PFSK-1 (cell line): ENCODE results near the gene MALAT1.

Source experiments
- FOXP2 ChIP-seq: optimal IDR thresholded peaks from 2 replicates; pipeline ENCODE3; 2011; ENCODE audit warnings: borderline replicate concordance, control low read depth, inconsistent platforms; ENCODE audit not compliant: insufficient read depth; ENCODE audit errors: extremely low read length, extremely low read depth
- POLR2AphosphoS5 ChIP-seq: IDR thresholded peaks from 2 replicates; pipeline ENCODE4 v1.6.1; 2012; ENCODE audit warnings: low read depth, mild to moderate bottlenecking, control low read depth, low read length, moderate library complexity
- SIN3A ChIP-seq: IDR thresholded peaks from 2 replicates; pipeline ENCODE4 v1.6.1; 2012; ENCODE audit warnings: mild to moderate bottlenecking, low read length, moderate library complexity, borderline replicate concordance; ENCODE audit not compliant: insufficient read depth
- TAF1 ChIP-seq: IDR thresholded peaks from 2 replicates; pipeline ENCODE4 v1.6.1; 2012; ENCODE audit warnings: low read length, control low read depth, borderline replicate concordance; ENCODE audit not compliant: insufficient read depth
- TF ChIP-seq, protein P1 (sequence below), 2 experiments: IDR thresholded peaks; 2 replicates each; pipeline versions ENCODE4 v1.6.1 to v1.8.0; 2011 to 2012; ENCODE audit warnings: low read depth in 2 of 2, low read length in 2 of 2, control low read depth in 1 of 2, inconsistent platforms in 1 of 2, mild to moderate bottlenecking in 1 of 2, moderate library complexity in 1 of 2; ENCODE audit not compliant: insufficient read depth in 1 of 2

MALAT1 gene

GRCh38 chr11:65501186-65501471, 2.3 kb downstream of the MALAT1 start:
- TF ChIP-seq FOXP2 (no peak), POLR2AphosphoS5 (0 out of 2 replicates have a peak, but pooled peaks have one; percentile 6)

GRCh38 chr11:65501472-65502273, 2.8 kb downstream of the MALAT1 start:
- TF ChIP-seq POLR2AphosphoS5 (peak; percentile 53; the same call in 1 of the 2 replicates), FOXP2 (no peak), SIN3A (peak; percentile 50; the same call in 1 of the 2 replicates), TAF1 (peak; percentile 1; the same call in 1 of the 2 replicates)
- TF ChIP-seq, protein P1, sequence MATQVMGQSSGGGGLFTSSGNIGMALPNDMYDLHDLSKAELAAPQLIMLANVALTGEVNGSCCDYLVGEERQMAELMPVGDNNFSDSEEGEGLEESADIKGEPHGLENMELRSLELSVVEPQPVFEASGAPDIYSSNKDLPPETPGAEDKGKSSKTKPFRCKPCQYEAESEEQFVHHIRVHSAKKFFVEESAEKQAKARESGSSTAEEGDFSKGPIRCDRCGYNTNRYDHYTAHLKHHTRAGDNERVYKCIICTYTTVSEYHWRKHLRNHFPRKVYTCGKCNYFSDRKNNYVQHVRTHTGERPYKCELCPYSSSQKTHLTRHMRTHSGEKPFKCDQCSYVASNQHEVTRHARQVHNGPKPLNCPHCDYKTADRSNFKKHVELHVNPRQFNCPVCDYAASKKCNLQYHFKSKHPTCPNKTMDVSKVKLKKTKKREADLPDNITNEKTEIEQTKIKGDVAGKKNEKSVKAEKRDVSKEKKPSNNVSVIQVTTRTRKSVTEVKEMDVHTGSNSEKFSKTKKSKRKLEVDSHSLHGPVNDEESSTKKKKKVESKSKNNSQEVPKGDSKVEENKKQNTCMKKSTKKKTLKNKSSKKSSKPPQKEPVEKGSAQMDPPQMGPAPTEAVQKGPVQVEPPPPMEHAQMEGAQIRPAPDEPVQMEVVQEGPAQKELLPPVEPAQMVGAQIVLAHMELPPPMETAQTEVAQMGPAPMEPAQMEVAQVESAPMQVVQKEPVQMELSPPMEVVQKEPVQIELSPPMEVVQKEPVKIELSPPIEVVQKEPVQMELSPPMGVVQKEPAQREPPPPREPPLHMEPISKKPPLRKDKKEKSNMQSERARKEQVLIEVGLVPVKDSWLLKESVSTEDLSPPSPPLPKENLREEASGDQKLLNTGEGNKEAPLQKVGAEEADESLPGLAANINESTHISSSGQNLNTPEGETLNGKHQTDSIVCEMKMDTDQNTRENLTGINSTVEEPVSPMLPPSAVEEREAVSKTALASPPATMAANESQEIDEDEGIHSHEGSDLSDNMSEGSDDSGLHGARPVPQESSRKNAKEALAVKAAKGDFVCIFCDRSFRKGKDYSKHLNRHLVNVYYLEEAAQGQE (IDR thresholded peaks at IDR 0.05; ENCODE audit: insufficient read depth in 1 of 2, low read depth in 2 of 2, low read length in 2 of 2): no peak

GRCh38 chr11:65502274-65502554, 3.4 kb downstream of the MALAT1 start:
- TF ChIP-seq POLR2AphosphoS5 (peak; percentile 38), SIN3A (no peak), TAF1 (no peak)

- TF ChIP-seq, protein P1 (IDR thresholded peaks at IDR 0.05; ENCODE audit: insufficient read depth in 1 of 2, low read depth in 2 of 2, low read length in 2 of 2): no peak
- peak; percentile 62; the same call in 1 of the 2 replicates for TF ChIP-seq POLR2AphosphoS5
Observed at GRCh38 chr11:65502555-65503367, 3.9 kb downstream of the MALAT1 start.

DNA sequence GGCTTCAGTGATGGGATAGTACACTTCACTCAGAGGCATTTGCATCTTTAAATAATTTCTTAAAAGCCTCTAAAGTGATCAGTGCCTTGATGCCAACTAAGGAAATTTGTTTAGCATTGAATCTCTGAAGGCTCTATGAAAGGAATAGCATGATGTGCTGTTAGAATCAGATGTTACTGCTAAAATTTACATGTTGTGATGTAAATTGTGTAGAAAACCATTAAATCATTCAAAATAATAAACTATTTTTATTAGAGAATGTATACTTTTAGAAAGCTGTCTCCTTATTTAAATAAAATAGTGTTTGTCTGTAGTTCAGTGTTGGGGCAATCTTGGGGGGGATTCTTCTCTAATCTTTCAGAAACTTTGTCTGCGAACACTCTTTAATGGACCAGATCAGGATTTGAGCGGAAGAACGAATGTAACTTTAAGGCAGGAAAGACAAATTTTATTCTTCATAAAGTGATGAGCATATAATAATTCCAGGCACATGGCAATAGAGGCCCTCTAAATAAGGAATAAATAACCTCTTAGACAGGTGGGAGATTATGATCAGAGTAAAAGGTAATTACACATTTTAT, 4.6 kb downstream of the MALAT1 start:
- TF ChIP-seq FOXP2 (no peak), SIN3A (no peak)
- TF ChIP-seq, protein P1 (IDR thresholded peaks at IDR 0.05; ENCODE audit: insufficient read depth in 1 of 2, low read depth in 2 of 2, low read length in 2 of 2): no peak

GRCh38 chr11:65503949-65504673, 5.3 kb downstream of the MALAT1 start:
- TF ChIP-seq, protein P1 (IDR thresholded peaks at IDR 0.05; ENCODE audit: insufficient read depth in 1 of 2, low read depth in 2 of 2, low read length in 2 of 2): no peak
- 0 out of 2 replicates have a peak, but pooled peaks have one; percentile 52 for TF ChIP-seq SIN3A
